Germinal center (tissue), 1 donor: ENCODE measurements around the gene SPOCK3.
"Not testable (repeated sequence)": the region's sequence is repeated elsewhere in the genome, so short reads cannot be mapped to it uniquely, and the experiment has no call there.

ENCODE experiments used
- DNase-seq: peaks from one replicate; pipeline ENCODE4 v3.0.0; 2012; ENCODE audit warnings: mixed read lengths, low spot score

Gene SPOCK3

GRCh38 chr4:166957451-166957850, 276.8 kb downstream of the SPOCK3 start:
- DNase-seq: no peak

- no peak for DNase-seq
Measured at GRCh38 chr4:166956484-166956883, 277.8 kb downstream of the SPOCK3 start.

- DNase-seq: no peak
Measured at GRCh38 chr4:166941629-166942028, 292.7 kb downstream of the SPOCK3 start.

- DNase-seq: no peak
Measured at GRCh38 chr4:166930464-166930863, 303.8 kb downstream of the SPOCK3 start.

- no peak for DNase-seq
Measured at GRCh38 chr4:166924424-166924823, 309.9 kb downstream of the SPOCK3 start.

GRCh38 chr4:166913926-166914325, 320.4 kb downstream of the SPOCK3 start:
- no peak for DNase-seq

- no peak for DNase-seq
Measured at GRCh38 chr4:166903408-166903807, 330.9 kb downstream of the SPOCK3 start.

- no peak for DNase-seq
Measured at GRCh38 chr4:166902941-166903340, 331.4 kb downstream of the SPOCK3 start.

GRCh38 chr4:166896254-166896653, 338.0 kb downstream of the SPOCK3 start:
- no peak for DNase-seq

GRCh38 chr4:166895771-166896170, 338.5 kb downstream of the SPOCK3 start:
- DNase-seq: no peak

- no peak for DNase-seq
Measured at GRCh38 chr4:166887457-166887856, 346.8 kb downstream of the SPOCK3 start.

- DNase-seq: no peak
Measured at GRCh38 chr4:166886718-166887117, 347.6 kb downstream of the SPOCK3 start.

- DNase-seq: no peak
Measured at GRCh38 chr4:166882221-166882620, 352.1 kb downstream of the SPOCK3 start.

GRCh38 chr4:166875821-166876220, 358.5 kb downstream of the SPOCK3 start:
- DNase-seq: no peak

GRCh38 chr4:166862032-166862431, 372.3 kb downstream of the SPOCK3 start:
- no peak for DNase-seq

- not testable (repeated sequence) for DNase-seq
Measured at GRCh38 chr4:166850398-166850797, 383.9 kb downstream of the SPOCK3 start.

GRCh38 chr4:166846939-166847338, 387.4 kb downstream of the SPOCK3 start:
- DNase-seq: no peak

- DNase-seq: no peak
Measured at GRCh38 chr4:166842795-166843261, 391.5 kb downstream of the SPOCK3 start.

- peak; percentile 41 for DNase-seq
Measured at GRCh38 chr4:166839615-166840251, 394.6 kb downstream of the SPOCK3 start.

- DNase-seq: peak; percentile 22
Measured at GRCh38 chr4:166838975-166839614, 395.2 kb downstream of the SPOCK3 start.

GRCh38 chr4:166836865-166837264, 397.4 kb downstream of the SPOCK3 start:
- no peak for DNase-seq

GRCh38 chr4:166827629-166828028, 406.7 kb downstream of the SPOCK3 start:
- no peak for DNase-seq

GRCh38 chr4:166827167-166827566, 407.1 kb downstream of the SPOCK3 start:
- no peak for DNase-seq

GRCh38 chr4:166823848-166824247, 410.4 kb downstream of the SPOCK3 start:
- no peak for DNase-seq
